ENCODE measurements around the gene ACTN1.

GRCh38 chr14:68843471-68844209 lies 135.5 kb downstream of the ACTN1 start:
- TF ChIP-seq EZH2 (IDR thresholded peaks at IDR 0.05; ENCODE audit: borderline replicate concordance, control insufficient read depth, low read depth, low read length): no peak
- TF ChIP-seq MLLT1 (IDR thresholded peaks at IDR 0.05): no peak
- no peak for TF ChIP-seq EGR1 (IDR thresholded peaks at IDR 0.05; ENCODE audit: borderline replicate concordance in 1 of 2, low read depth in 2 of 2, low read length in 2 of 2)
- TF ChIP-seq YY1 (IDR thresholded peaks at IDR 0.05; ENCODE audit: low read depth, low read length): peak; percentile 60; the same call in 1 of the 2 replicates
- no peak for TF ChIP-seq SMAD1 (IDR thresholded peaks at IDR 0.05; ENCODE audit: low read depth, partially characterized antibody)
- no peak for TF ChIP-seq POLR2AphosphoS5 (IDR thresholded peaks at IDR 0.05; ENCODE audit: low read length)
- TF ChIP-seq BCLAF1 (IDR thresholded peaks at IDR 0.05): no peak
- no peak for TF ChIP-seq POLR2A (IDR thresholded peaks at IDR 0.05; ENCODE audit: low read depth, low read length)
- TF ChIP-seq, protein P1, sequence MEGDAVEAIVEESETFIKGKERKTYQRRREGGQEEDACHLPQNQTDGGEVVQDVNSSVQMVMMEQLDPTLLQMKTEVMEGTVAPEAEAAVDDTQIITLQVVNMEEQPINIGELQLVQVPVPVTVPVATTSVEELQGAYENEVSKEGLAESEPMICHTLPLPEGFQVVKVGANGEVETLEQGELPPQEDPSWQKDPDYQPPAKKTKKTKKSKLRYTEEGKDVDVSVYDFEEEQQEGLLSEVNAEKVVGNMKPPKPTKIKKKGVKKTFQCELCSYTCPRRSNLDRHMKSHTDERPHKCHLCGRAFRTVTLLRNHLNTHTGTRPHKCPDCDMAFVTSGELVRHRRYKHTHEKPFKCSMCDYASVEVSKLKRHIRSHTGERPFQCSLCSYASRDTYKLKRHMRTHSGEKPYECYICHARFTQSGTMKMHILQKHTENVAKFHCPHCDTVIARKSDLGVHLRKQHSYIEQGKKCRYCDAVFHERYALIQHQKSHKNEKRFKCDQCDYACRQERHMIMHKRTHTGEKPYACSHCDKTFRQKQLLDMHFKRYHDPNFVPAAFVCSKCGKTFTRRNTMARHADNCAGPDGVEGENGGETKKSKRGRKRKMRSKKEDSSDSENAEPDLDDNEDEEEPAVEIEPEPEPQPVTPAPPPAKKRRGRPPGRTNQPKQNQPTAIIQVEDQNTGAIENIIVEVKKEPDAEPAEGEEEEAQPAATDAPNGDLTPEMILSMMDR (IDR thresholded peaks at IDR 0.05 in 2 of 3, conservative IDR thresholded peaks at IDR 0.05 in 1 of 3; ENCODE audit: control insufficient read depth in 2 of 3, extremely low read depth in 1 of 3, insufficient read depth in 1 of 3, low read depth in 3 of 3, low read length in 3 of 3): peak; percentile 90 to 91 (median 90)
- no peak for TF ChIP-seq CREB1 (IDR thresholded peaks at IDR 0.05; ENCODE audit: low read depth)

Measured in GM12878 (cell line).